GM21367 (cell line): ENCODE data around the gene IRF5.

Source experiments
- ATAC-seq: cut with Tn5 transposase; IDR thresholded peaks from one replicate; pipeline ENCODE4 v1.9.1; 2021; ENCODE audit not compliant: unreplicated experiment

Gene IRF5

GRCh38 chr7:128937647-128938543 is at the start of gene IRF5:
IRF5 (plus strand) TSS chr7:128937927; CDS start chr7:128942082, 4,155 bp downstream.
- ATAC-seq: no peak

- no peak for ATAC-seq
These were observed 49.5 kb upstream of the IRF5 start for GRCh38 chr7:128888039-128888755.

GRCh38 chr7:128888756-128889095 is 49.0 kb upstream of the IRF5 start:
- no peak for ATAC-seq

GRCh38 chr7:128889121-128889520 is 48.6 kb upstream of the IRF5 start:
- ATAC-seq: no peak

GRCh38 chr7:128890306-128891109 is 47.2 kb upstream of the IRF5 start:
- no peak for ATAC-seq

- ATAC-seq: no peak
These were observed 46.4 kb upstream of the IRF5 start for GRCh38 chr7:128891110-128891941.

GRCh38 chr7:128891942-128892269 is 45.8 kb upstream of the IRF5 start:
- ATAC-seq: no peak

- ATAC-seq: no peak
These were observed 45.0 kb upstream of the IRF5 start for GRCh38 chr7:128892521-128893250.

GRCh38 chr7:128893251-128894100 is 44.3 kb upstream of the IRF5 start:
- no peak for ATAC-seq

GRCh38 chr7:128894101-128894440 is 43.7 kb upstream of the IRF5 start:
- ATAC-seq: no peak

- ATAC-seq: no peak
These were observed 42.4 kb upstream of the IRF5 start for GRCh38 chr7:128895320-128895719.

GRCh38 chr7:128899392-128899791 is 38.3 kb upstream of the IRF5 start:
- ATAC-seq: no peak

GRCh38 chr7:128900237-128900636 is 37.5 kb upstream of the IRF5 start:
- no peak for ATAC-seq

- no peak for ATAC-seq
These were observed 34.8 kb upstream of the IRF5 start for GRCh38 chr7:128902761-128903585.

- no peak for ATAC-seq
These were observed 33.9 kb upstream of the IRF5 start for GRCh38 chr7:128903621-128904361.

GRCh38 chr7:128904381-128905197 is 33.1 kb upstream of the IRF5 start:
- ATAC-seq: no peak
